K562 (cell line): Measurements from ENCODE around the gene LRCOL1. TPM values are rescaled to one million over a fixed set of nuclear protein-coding genes. Genes with fewer than 3 reads are reported as not detected.

Source experiments
- KDM1A ChIP-seq, 2 experiments: fragments of 450-650 bp; IDR thresholded peaks; 2 replicates each; pipeline ENCODE4 v1.6.1; 2016; ENCODE audit warnings: mild to moderate bottlenecking in 2 of 2
- KHSRP ChIP-seq: fragments of 450-650 bp; IDR thresholded peaks from 2 replicates; pipeline ENCODE4 v1.6.1; 2017
- KLF10 ChIP-seq: fragments of 250-450 bp; sonication (Bioruptor Pico); IDR thresholded peaks from 2 replicates; pipeline ENCODE4 v1.6.1; 2021; ENCODE audit warnings: matching md5 sums
- NCOA4 ChIP-seq: fragments of 450-650 bp; IDR thresholded peaks from 2 replicates; pipeline ENCODE4 v1.6.1; 2018; ENCODE audit warnings: mild to moderate bottlenecking; ENCODE audit not compliant: partially characterized antibody
- NFRKB ChIP-seq: fragments of 450-650 bp; IDR thresholded peaks from 2 replicates; pipeline ENCODE4 v1.6.1; 2016; ENCODE audit warnings: low read depth
- POLR2AphosphoS2 ChIP-seq: IDR thresholded peaks from 2 replicates; pipeline ENCODE4 v1.6.1; 2012; ENCODE audit warnings: low read length, improper control_type of control experiment
- POLR3G ChIP-seq: IDR thresholded peaks from 2 replicates; pipeline ENCODE4 v1.6.1; 2011; ENCODE audit not compliant: insufficient read length, insufficient replicate concordance; ENCODE audit errors: extremely low read depth
- RBM22 ChIP-seq: fragments of 200-400 bp; formaldehyde crosslinking; IDR thresholded peaks from 2 replicates; pipeline ENCODE4 v1.6.1; 2018; ENCODE audit warnings: low read length, low read depth; ENCODE audit not compliant: poor library complexity, severe bottlenecking
- SMC3 ChIP-seq: conservative IDR thresholded peaks from 2 replicates; pipeline ENCODE4 v1.6.1; 2011; ENCODE audit warnings: low read depth, low read length, improper control_type of control experiment; ENCODE audit not compliant: insufficient read depth
- SRF ChIP-seq, 2 experiments: fragments of 250-450, 450-650 bp in 1 of 2; sonication (Bioruptor Pico) in 1 of 2; sonication (generic) in 1 of 2; formaldehyde crosslinking; IDR thresholded peaks; 2 replicates each; pipeline versions ENCODE4 v1.5.0 to v1.5.1; 2020 to 2022; ENCODE audit warnings: mild to moderate bottlenecking in 1 of 2, missing genetic modification reagents in 1 of 2
- STAG1 ChIP-seq: sonication (generic); formaldehyde crosslinking; IDR thresholded peaks from 2 replicates; pipeline ENCODE4 v1.5.0; 2020; ENCODE audit warnings: missing genetic modification reagents, borderline replicate concordance
- TCF7 ChIP-seq: sonication (generic); IDR thresholded peaks from 2 replicates; pipeline ENCODE4 v1.6.1; 2016; ENCODE audit warnings: antibody characterized with exemption, borderline replicate concordance
- ZNF3 ChIP-seq: fragments of 250-450 bp; sonication (Bioruptor Pico); IDR thresholded peaks from 2 replicates; pipeline ENCODE4 v1.5.0; 2021; ENCODE audit warnings: mild to moderate bottlenecking, moderate library complexity
- ZNF316 ChIP-seq: fragments of 450-650 bp; IDR thresholded peaks from 2 replicates; pipeline ENCODE4 v1.6.1; 2016
- ZNF408 ChIP-seq: fragments of 250-450 bp; sonication (Bioruptor Pico); IDR thresholded peaks from 2 replicates; pipeline ENCODE4 v1.4.0; 2020; ENCODE audit warnings: low read depth, mild to moderate bottlenecking, moderate library complexity
- ZNF444 ChIP-seq: fragments of 250-450 bp; sonication (Bioruptor Pico); IDR thresholded peaks from 2 replicates; pipeline ENCODE4 v1.4.0; 2020; ENCODE audit warnings: mild to moderate bottlenecking, moderate library complexity
- ZSCAN32 ChIP-seq: fragments of 450-650 bp; formaldehyde crosslinking; IDR thresholded peaks from 2 replicates; pipeline ENCODE4 v1.4.0; 2020; ENCODE audit warnings: mild to moderate bottlenecking, moderate library complexity
- polyA plus RNA-seq, 8 experiments: library from polyadenylated mRNA; depleted of rRNA in 4 of 8; stranded (reverse) in 5 of 8; unstranded in 3 of 8; fragments of >200 nt; fragmentation: Nextera tagmentation in 2 of 8; fragmentation: Illumina TruSeq in 1 of 8; extraction: Ambion mirVana in 2 of 8; extraction: Trizol in 1 of 8; gene quantifications; 2 replicates each; pipeline versions ENCODE4 v1.2.1 to v1.2.3, GENCODE V29; 2011 to 2014; ENCODE audit warnings: inconsistent platforms in 1 of 8, missing spikeins in 1 of 8
- total RNA-seq, 7 experiments: library from RNA; depleted of rRNA in 6 of 7; stranded (reverse); fragments of >200 nt in 6 of 7; fragmentation: Illumina TruSeq in 2 of 7; extraction: Trizol in 2 of 7; gene quantifications; 2 replicates each; pipeline versions ENCODE4 v1.2.1 to v1.2.3, GENCODE V29; 2011 to 2021; ENCODE audit warnings: low replicate concordance in 1 of 7
- TF ChIP-seq, protein P1 (sequence below): fragments of 450-650 bp; IDR thresholded peaks from 2 replicates; pipeline ENCODE4 v1.6.1; 2016; ENCODE audit warnings: mild to moderate bottlenecking, moderate library complexity
- TF ChIP-seq, protein P2 (sequence below): sonication (generic); formaldehyde crosslinking; IDR thresholded peaks from 2 replicates; pipeline ENCODE4 v1.9.0; 2022; ENCODE audit warnings: mild to moderate bottlenecking, missing genetic modification reagents

LRCOL1 gene
- total and polyA plus RNA-seq, 9 of the 15 experiments (the other 6 are each of a cell fraction or from before 2014, with no cell fraction given), result not detected

DNA sequence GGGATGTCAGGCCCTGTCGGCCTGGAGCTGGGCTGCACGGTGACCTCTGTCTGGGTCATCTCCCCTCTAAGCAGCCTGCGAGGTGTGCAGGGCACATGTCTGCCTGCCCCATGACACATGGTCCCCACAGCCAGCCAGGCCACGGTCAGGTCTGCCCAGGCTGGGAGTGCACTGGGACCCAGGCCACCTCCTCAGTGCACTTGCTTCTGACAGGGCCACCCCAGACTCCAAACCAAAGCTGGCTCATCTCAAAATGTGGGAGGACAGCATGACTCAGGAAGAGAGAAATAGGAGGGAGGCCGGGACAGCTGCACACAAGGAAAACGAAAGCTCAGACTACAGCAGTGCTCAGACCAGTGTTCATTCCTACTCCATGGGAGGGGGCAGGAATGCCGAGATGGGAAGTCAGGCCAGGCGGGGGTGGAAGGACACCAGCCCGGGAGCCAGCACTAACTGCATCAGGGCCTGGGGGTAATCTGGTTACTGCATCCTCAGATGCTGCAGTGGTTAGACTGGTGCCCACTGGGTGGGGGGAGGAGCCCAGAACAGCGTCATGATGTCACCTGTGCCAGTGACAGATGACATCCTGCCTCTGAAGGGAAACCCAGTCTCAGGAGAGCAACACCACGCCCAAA, 12.2 kb upstream of the LRCOL1 start (continued):
- TF ChIP-seq, protein P1, sequence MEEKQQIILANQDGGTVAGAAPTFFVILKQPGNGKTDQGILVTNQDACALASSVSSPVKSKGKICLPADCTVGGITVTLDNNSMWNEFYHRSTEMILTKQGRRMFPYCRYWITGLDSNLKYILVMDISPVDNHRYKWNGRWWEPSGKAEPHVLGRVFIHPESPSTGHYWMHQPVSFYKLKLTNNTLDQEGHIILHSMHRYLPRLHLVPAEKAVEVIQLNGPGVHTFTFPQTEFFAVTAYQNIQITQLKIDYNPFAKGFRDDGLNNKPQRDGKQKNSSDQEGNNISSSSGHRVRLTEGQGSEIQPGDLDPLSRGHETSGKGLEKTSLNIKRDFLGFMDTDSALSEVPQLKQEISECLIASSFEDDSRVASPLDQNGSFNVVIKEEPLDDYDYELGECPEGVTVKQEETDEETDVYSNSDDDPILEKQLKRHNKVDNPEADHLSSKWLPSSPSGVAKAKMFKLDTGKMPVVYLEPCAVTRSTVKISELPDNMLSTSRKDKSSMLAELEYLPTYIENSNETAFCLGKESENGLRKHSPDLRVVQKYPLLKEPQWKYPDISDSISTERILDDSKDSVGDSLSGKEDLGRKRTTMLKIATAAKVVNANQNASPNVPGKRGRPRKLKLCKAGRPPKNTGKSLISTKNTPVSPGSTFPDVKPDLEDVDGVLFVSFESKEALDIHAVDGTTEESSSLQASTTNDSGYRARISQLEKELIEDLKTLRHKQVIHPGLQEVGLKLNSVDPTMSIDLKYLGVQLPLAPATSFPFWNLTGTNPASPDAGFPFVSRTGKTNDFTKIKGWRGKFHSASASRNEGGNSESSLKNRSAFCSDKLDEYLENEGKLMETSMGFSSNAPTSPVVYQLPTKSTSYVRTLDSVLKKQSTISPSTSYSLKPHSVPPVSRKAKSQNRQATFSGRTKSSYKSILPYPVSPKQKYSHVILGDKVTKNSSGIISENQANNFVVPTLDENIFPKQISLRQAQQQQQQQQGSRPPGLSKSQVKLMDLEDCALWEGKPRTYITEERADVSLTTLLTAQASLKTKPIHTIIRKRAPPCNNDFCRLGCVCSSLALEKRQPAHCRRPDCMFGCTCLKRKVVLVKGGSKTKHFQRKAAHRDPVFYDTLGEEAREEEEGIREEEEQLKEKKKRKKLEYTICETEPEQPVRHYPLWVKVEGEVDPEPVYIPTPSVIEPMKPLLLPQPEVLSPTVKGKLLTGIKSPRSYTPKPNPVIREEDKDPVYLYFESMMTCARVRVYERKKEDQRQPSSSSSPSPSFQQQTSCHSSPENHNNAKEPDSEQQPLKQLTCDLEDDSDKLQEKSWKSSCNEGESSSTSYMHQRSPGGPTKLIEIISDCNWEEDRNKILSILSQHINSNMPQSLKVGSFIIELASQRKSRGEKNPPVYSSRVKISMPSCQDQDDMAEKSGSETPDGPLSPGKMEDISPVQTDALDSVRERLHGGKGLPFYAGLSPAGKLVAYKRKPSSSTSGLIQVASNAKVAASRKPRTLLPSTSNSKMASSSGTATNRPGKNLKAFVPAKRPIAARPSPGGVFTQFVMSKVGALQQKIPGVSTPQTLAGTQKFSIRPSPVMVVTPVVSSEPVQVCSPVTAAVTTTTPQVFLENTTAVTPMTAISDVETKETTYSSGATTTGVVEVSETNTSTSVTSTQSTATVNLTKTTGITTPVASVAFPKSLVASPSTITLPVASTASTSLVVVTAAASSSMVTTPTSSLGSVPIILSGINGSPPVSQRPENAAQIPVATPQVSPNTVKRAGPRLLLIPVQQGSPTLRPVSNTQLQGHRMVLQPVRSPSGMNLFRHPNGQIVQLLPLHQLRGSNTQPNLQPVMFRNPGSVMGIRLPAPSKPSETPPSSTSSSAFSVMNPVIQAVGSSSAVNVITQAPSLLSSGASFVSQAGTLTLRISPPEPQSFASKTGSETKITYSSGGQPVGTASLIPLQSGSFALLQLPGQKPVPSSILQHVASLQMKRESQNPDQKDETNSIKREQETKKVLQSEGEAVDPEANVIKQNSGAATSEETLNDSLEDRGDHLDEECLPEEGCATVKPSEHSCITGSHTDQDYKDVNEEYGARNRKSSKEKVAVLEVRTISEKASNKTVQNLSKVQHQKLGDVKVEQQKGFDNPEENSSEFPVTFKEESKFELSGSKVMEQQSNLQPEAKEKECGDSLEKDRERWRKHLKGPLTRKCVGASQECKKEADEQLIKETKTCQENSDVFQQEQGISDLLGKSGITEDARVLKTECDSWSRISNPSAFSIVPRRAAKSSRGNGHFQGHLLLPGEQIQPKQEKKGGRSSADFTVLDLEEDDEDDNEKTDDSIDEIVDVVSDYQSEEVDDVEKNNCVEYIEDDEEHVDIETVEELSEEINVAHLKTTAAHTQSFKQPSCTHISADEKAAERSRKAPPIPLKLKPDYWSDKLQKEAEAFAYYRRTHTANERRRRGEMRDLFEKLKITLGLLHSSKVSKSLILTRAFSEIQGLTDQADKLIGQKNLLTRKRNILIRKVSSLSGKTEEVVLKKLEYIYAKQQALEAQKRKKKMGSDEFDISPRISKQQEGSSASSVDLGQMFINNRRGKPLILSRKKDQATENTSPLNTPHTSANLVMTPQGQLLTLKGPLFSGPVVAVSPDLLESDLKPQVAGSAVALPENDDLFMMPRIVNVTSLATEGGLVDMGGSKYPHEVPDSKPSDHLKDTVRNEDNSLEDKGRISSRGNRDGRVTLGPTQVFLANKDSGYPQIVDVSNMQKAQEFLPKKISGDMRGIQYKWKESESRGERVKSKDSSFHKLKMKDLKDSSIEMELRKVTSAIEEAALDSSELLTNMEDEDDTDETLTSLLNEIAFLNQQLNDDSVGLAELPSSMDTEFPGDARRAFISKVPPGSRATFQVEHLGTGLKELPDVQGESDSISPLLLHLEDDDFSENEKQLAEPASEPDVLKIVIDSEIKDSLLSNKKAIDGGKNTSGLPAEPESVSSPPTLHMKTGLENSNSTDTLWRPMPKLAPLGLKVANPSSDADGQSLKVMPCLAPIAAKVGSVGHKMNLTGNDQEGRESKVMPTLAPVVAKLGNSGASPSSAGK, result peak; percentile 53; the same call in 1 of the 2 replicates
- TF ChIP-seq NCOA4, result no peak
- TF ChIP-seq, protein P2, sequence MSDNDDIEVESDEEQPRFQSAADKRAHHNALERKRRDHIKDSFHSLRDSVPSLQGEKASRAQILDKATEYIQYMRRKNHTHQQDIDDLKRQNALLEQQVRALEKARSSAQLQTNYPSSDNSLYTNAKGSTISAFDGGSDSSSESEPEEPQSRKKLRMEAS (CRISPR knock-in tag), result peak; percentile 75
- no peak for TF ChIP-seq ZNF3 (CRISPR knock-in tag)
- TF ChIP-seq ZNF408 (CRISPR knock-in tag), result no peak
- TF ChIP-seq POLR3G, result no peak
- peak; percentile 78; the same call in 1 of the 2 replicates for TF ChIP-seq POLR2AphosphoS2
- no peak for TF ChIP-seq ZNF316
- no peak for TF ChIP-seq SRF (CRISPR knock-in tag; IDR thresholded peaks at IDR 0.05)
- no peak for TF ChIP-seq RBM22
- no peak for TF ChIP-seq NFRKB
- TF ChIP-seq KDM1A (IDR thresholded peaks at IDR 0.05), result no peak
- no peak for TF ChIP-seq TCF7
- TF ChIP-seq STAG1, result no peak
- TF ChIP-seq KLF10 (CRISPR knock-in tag), result no peak
- no peak for TF ChIP-seq KHSRP
- no peak for TF ChIP-seq ZNF444
- TF ChIP-seq ZSCAN32, result no peak
- TF ChIP-seq SMC3, result no peak
